Activated gamma-delta T cell treated with Interleukin-2 at 50 U/mL for 16 hours (primary cell): ENCODE results near the gene PTPRR.
"Not testable (repeated sequence)": the region's sequence is repeated elsewhere in the genome, so short reads cannot be mapped to it uniquely, and the experiment has no call there.

Experiments
- DNase-seq: peaks from one replicate; pipeline ENCODE4 v3.0.0-alpha.2; 2020

The PTPRR gene

GRCh38 chr12:70741256-70741655, 179.3 kb downstream of the PTPRR start:
- DNase-seq: no peak

GRCh38 chr12:70739756-70740155, 180.8 kb downstream of the PTPRR start:
- no peak for DNase-seq

DNA sequence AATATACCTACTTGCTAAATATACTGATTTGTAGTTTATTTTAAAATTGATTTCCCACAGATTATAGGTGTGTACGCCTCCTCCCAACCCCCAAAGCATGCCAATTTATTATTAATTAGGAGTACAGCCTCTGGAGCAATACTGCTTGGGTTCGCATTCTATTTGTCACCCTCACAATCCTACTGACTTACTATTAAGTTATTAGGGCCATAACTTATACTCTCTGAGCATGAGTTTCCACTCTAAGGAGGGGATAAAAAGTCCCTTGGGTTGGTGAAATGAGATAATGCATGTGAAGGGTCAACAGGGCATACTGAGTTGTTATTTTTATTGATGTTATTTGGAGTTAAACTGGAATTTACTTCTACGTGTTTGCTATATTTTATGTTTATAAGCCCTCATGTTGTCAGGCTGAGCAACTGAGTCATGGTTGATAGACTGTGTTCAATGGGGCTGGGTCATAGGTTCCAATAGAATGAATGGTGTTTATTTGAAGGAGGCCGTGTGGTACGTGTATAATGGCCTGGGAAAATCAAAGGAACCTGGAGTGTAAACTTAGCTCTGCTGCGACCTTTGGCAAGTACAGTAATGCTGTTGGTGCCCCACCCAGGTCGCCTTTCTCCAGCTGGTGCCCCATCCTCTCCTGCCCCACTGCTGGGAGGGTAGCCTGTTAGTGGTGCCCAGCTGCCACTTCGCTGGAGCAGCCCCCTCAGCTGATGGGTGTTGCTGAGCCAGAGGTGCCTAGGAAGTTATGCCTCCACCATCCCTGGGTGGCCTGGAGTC, 184.0 kb downstream of the PTPRR start:
- no peak for DNase-seq

DNA sequence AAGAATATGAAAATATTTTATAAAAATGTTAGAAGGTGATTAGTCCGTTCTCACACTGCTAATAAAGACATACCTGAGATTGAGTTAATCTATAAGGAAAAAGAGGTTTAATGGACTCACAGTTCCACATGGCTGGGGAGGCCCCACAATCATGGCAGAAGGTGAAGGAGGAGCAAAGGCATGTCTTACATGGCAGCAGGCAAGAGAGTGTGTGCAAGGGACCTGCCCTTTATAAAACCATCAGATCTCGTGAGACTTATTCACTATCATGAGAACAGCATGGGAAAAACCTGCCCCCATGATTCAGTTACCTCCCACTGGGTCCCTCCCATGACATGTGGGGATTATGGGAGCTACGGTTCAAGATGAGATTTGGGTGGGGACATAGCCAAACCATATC, 185.3 kb downstream of the PTPRR start:
- not testable (repeated sequence) for DNase-seq

DNA sequence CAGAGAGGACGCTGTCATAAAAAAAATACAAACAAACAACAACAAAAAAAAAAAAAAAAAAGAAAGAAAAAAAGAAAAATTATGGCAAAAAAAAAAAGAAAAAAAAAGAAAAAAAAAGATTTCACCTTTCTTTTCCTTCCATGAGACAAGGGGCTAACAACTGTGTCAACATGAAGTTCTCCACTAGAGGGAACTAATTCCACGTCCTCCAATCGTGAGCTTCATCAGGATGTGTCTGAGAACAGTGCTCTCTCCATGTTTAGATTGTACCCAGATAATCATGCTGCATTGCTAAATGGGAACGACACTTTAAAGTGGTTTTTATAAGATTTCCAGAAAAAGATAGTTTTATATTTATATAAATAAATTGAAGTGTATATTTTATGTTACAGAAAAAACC, 187.2 kb downstream of the PTPRR start:
- no peak for DNase-seq

DNA sequence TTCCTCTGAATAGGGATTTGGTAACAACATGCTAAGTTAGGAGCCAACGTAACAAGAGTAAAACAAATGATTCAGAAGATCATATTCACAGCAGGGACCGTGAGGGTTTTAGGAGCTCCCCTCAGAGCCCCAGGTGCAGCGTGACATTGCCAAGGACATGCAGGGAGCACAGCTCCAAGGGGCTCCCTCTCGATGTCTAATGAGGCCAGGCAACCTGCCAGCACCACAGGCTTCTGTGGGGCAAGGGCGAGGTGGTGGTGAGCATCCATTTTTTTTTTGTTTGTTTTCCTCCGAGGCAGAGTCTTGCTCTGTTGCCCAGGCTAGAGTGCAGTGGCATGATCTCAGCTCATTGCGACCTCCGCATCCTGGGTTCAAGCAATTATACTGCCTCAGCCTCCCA, 188.3 kb downstream of the PTPRR start:
- no peak for DNase-seq

DNA sequence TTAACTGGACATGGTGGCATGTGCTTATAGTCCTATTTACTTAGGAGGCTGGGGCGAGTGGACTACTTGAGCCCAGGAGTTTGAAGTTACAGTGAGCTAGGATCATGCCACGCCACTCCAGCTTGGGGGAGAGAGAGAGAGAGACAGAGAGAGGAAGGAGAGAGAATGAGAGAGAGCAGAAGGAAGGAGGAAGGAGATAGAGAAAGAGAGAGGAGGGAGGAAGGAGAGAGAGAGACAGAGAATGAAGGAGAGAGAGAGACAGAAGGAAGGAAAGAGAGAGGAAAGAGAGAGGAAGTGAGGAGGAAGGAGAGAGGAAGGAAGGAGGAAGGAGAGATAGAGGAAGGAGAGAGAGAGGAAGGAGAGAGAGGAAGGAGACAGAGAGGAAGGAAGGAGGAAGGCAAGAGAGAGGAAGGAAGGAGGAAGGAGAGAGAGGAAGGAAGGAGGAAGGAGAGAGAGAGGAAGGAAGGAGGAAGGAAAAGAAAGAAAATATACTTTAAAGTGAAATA, 189.8 kb downstream of the PTPRR start:
- no peak for DNase-seq

GRCh38 chr12:70724444-70724843, 196.1 kb downstream of the PTPRR start:
- no peak for DNase-seq

- no peak for DNase-seq
Observed at GRCh38 chr12:70722584-70723343, 197.8 kb downstream of the PTPRR start.

DNA sequence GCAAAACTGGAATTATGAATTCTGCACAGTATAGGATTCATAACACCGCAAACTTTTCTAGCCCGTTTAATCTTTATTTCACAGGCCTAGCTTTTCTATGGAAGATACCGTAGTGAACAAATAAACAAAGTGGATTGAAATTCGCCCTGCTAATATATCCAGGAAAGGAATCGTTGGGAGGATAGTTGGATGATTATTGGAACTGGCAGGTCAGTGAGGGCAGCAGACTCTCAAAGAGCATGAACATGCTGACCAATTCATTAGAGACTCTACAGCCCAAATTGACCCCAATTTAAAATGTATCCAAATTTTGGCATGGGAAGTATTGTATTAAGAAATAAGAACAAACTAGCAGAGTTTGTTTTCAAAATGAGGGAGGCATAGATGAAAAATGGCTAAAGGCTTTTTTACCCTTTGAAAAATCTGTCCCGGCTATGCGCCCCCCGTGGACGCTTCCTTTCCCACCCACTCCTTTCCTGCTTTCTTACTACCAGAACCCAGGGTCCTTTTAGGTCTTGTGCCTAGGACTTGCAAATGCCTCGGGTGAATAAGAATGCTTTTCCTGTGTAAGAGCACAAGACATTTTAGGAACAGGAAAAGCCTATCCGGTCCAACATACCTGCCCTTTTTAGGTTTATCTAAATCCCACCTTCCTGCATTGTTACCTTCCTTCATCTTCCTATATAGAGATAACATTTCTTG, 198.7 kb downstream of the PTPRR start:
- no peak for DNase-seq

- no peak for DNase-seq
Observed at GRCh38 chr12:70721216-70721615, 199.3 kb downstream of the PTPRR start.

DNA sequence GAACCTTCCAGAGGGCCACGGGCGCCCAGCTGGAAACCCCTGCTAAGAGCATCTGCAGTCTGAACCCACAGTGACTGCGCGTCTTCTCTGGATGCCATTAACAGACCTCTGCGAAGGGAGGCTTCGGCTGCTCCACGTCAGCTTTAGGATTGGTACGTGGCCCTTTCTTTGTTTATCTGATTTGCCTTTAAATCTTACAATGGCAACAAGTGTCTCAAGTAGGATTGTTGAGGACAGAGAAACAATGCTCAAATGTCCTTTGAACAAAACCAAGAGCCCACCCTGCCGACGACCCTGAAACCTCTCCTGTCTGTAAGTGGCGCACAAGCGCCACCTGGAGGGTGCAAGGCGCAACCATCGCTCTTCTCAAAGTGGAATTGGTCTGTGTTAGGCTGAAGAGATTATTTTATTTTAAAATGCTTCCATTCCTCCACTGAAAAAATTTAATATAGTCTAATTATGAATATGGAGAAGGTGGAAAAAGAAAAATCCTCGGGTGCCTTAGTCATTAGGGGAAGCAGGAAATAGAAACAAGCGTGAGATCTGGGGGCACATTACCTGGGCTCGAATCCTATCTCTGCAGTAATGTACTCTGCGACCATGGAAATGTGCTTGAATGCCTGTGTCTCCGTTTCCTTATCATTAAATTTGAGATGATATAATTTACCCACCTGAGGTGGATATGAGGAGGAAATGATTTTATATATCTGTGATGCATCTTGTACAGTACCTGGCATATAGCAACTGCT, 200.7 kb downstream of the PTPRR start:
- peak; percentile 27 for DNase-seq

GRCh38 chr12:70719071-70719470, 201.5 kb downstream of the PTPRR start:
- DNase-seq: no peak

DNA sequence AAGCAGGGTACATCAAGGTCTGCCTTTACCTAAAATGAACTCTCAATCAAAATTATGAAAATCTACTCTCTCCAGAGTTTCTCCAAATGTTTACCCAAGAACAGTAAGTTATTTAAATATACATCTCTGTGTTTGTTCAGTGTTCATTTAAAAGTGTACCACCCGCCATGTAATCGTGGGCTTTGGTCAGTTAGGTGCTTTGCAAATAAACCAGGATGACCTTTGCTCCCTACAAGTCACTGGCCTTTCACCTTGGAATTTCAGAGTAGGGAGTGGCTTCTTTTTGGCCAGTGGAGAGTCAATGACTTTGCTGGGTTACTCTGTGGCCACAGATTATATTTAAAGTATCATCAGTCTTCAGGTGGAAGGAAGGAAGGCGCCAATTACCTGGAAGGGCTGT, 208.7 kb downstream of the PTPRR start:
- no peak for DNase-seq

DNA sequence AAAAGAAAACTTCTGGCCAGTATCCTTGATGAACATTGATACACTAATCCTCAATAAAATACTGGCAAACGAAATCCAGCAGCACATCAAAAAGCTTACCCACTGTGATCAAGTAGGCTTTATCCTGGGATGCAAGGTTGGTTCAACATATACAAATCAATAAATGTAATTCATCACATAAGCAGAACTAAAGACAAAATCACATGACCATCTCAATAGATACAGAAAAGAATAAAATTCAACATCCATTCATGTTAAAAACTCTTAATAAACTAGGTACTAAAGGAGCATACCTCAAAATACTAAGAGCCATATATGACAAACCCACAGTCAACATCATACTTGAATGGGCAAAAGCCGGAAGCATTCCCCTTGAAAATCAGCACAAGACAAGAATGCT, 211.5 kb downstream of the PTPRR start:
- DNase-seq: no peak

- no peak for DNase-seq
Observed at GRCh38 chr12:70706611-70707010, 213.9 kb downstream of the PTPRR start.

DNA sequence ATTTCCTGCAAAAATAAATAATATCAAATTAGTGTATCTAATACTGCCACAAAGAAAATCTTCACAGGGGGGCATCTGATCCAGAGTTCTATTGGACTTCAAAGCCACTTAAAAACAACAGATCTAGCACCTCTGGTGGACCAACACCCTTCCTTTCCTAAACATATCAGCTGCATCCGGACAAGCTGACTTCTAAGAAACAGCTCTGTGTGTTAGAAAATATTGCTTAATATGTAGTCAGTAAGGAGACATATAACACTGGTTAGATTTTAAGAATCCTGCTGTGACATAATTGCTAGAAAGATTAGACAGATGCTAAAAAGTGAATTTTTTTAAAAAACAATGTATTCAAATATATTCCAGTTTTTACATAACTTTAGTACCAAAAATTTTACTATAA, 222.2 kb downstream of the PTPRR start:
- no peak for DNase-seq

DNA sequence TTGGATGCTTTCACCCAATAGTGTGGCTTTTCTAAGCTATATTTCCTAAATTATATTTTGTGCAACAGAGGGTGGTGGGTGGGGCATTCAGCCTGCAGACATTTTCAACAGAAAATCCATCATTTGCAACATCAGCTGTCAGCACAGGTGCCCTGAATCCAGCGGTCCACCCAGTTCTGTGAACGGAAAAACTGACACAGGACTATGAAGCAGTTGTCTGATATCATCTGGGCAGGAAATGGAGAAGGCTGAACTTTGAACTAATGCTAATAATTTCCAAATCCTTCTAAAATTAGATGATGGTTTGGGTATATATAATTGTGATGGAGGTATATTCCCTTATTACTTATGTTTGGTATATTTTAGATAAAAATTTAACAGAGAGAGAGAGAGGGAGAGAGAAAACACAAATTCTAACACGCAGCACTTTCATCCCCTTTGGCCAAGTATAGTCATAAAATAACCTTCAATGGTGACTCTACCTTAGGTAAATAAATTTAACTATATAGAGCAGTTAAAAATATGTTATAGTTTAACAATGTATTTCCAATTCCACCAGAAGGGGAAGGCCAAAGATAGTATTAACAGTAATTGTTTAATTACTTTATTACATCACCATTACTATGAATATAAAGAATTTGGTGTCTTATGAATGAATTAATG, 225.0 kb downstream of the PTPRR start:
- no peak for DNase-seq

DNA sequence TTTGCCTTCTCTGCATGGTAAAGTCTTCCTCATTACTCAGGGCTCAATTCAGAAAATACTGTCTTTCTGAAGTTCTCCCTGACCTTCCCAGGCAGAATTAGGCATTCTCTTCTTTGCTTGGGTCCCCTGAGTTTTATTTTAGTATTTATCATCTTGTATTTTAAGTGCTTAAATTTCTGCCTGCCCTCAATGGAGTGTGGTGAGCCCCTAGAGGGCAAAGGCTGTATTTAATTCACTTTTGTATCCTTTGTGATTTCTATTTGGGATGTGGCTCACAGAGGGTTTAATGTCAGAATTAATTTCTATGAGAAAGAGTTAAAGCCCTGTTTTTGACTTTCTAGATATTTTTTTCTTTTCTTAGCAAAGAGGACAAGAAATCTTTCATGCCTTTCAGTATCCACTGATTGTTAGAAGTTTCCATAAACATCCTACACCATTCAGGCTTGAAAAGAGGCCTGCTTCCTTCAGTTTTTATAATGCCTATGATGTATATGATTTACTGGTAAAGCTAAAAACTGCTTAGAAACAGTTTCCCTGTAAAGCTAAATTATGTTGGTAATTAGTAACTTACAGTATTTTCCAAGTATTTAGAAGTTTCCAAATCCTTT, 227.8 kb downstream of the PTPRR start:
- no peak for DNase-seq

DNA sequence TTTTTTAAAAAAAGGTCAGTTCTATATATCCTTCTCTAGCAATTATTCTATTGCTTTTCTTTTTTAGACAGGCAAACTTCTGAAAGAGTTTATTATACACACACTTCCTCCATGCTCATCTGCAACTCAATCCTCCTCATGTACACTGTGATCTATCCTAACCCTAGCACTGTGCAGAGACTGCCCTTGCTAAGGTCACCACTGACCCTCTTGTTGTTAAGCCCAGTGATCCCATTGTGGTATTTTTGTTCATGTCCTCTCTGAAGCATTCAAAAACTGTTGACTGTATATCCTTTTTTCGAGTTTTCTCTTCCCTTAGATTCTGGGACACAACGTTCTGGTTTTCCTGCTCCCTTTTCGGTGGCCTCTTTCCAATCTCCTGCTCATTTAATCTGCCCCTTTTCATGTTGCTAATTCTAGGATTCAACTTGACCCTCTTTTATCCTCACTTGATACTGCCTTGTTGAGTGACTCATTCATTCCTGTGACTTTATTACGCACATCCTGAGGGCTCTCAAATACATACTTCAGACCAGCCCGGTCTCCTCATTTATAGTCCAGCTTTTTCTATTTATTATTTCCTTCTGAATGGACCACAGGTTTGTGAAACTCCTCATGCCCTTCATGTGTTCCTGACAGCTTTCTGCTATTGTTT, 229.4 kb downstream of the PTPRR start:
- DNase-seq: no peak

GRCh38 chr12:70686907-70687306, 233.6 kb downstream of the PTPRR start:
- no peak for DNase-seq
